RWPE2 (cell line): ENCODE data around the gene STK39.

Source experiments
- ATAC-seq: fragments of 200-7000 bp; cut with Tn5 transposase; 3 replicates; pipeline ENCODE4 v1.9.1; 2021; ENCODE audit warnings: low read depth
- DNase-seq: peaks from one replicate; pipeline ENCODE4 v3.0.0-alpha.2; 2020; ENCODE audit warnings: low spot score
- H3K27ac ChIP-seq: fragments of 450-650 bp; 2 replicates; pipeline ENCODE4 v1.5.1; 2017; ENCODE audit warnings: mild to moderate bottlenecking; ENCODE audit not compliant: poor library complexity, severe bottlenecking
- H3K27me3 ChIP-seq: fragments of 250-450 bp; sonication (Bioruptor Pico); 2 replicates; pipeline ENCODE4 v1.5.1; 2021; ENCODE audit warnings: mild to moderate bottlenecking, moderate library complexity; ENCODE audit not compliant: insufficient read depth, poor library complexity, severe bottlenecking
- H3K36me3 ChIP-seq: fragments of 250-450 bp; sonication (Bioruptor Pico); 2 replicates; pipeline ENCODE4 v1.5.1; 2020; ENCODE audit warnings: low read depth, mild to moderate bottlenecking, moderate library complexity
- H3K4me1 ChIP-seq: fragments of 250-450 bp; sonication (Bioruptor Pico); 2 replicates; pipeline ENCODE4 v1.5.1; 2021; ENCODE audit warnings: mild to moderate bottlenecking, moderate library complexity; ENCODE audit not compliant: insufficient read depth, poor library complexity, severe bottlenecking
- H3K4me3 ChIP-seq: fragments of 250-450 bp; sonication (Bioruptor Pico); 2 replicates; pipeline ENCODE4 v1.5.1; 2021; ENCODE audit warnings: mild to moderate bottlenecking, moderate library complexity; ENCODE audit not compliant: severe bottlenecking
- H3K9me3 ChIP-seq: fragments of 250-450 bp; sonication (Bioruptor Pico); 2 replicates; pipeline ENCODE4 v1.5.1; 2021; ENCODE audit warnings: mild to moderate bottlenecking, moderate library complexity; ENCODE audit not compliant: severe bottlenecking
- TF ChIP-seq, protein P1 (sequence below): fragments of 450-650 bp; IDR thresholded peaks from one replicate; pipeline ENCODE4 v1.5.1; 2017; ENCODE audit warnings: mild to moderate bottlenecking, moderate library complexity; ENCODE audit not compliant: poor library complexity, severe bottlenecking

STK39 gene

GRCh38 chr2:168114619-168115018 lies 132.8 kb downstream of the STK39 start:
- H3K4me1 ChIP-seq, result no peaks in the 10 kb centered on the region
- peaks cover 33% of the 10 kb centered on the region for H3K36me3 ChIP-seq
- H3K27ac ChIP-seq, result no peak overlapping the region
- no peak overlapping the region for H3K4me3 ChIP-seq
- H3K9me3 ChIP-seq, result no peaks in the 10 kb centered on the region
- TF ChIP-seq, protein P1, sequence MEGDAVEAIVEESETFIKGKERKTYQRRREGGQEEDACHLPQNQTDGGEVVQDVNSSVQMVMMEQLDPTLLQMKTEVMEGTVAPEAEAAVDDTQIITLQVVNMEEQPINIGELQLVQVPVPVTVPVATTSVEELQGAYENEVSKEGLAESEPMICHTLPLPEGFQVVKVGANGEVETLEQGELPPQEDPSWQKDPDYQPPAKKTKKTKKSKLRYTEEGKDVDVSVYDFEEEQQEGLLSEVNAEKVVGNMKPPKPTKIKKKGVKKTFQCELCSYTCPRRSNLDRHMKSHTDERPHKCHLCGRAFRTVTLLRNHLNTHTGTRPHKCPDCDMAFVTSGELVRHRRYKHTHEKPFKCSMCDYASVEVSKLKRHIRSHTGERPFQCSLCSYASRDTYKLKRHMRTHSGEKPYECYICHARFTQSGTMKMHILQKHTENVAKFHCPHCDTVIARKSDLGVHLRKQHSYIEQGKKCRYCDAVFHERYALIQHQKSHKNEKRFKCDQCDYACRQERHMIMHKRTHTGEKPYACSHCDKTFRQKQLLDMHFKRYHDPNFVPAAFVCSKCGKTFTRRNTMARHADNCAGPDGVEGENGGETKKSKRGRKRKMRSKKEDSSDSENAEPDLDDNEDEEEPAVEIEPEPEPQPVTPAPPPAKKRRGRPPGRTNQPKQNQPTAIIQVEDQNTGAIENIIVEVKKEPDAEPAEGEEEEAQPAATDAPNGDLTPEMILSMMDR, result no peak
- DNase-seq (no peak), ATAC-seq (no peak)
- no peaks in the 10 kb centered on the region for H3K27me3 ChIP-seq

DNA sequence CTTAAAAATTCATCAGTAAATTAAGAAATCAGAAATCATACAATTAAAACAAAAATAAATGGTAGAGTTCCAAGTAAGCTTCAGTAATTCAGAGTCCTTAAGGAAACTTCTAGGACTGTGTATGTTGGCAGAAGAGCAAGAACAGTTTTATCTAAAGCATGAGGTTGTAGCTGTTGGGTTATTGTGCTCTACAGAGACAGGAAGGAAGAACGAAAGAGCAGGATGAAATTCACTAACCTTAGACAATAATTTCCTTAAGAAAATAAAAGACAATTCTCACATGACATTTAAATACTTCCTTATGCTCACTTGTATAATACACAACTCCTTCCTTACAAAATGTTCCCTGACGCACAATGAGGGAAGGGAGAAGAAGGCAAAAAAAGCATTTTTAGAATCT lies 133.4 kb downstream of the STK39 start:
- no peak overlapping the region for H3K4me3 ChIP-seq
- no peak overlapping the region for H3K27ac ChIP-seq
- no peaks in the 10 kb centered on the region for H3K9me3 ChIP-seq
- no peaks in the 10 kb centered on the region for H3K27me3 ChIP-seq
- H3K4me1 ChIP-seq, result no peaks in the 10 kb centered on the region
- DNase-seq (no peak), ATAC-seq (no peak)
- H3K36me3 ChIP-seq, result peaks cover 33% of the 10 kb centered on the region
- TF ChIP-seq, protein P1, result no peak

DNA sequence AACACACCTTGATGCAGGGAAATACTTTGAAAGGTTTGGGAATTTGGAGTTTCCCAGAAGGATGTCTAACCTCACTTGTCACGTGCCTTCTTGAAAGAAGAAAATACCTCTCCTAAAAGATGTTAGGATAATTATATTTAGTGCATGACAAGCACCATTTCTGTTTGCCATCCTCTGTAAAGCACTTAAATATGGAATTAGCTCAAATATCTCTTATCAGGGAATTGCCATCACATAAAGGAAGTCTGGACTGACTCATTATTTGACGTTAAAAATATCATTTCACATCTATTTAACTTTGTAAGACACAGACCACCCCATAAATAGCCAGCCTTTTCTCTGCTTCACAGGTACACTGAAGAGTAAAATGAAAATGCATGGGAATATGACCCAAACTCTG lies 140.1 kb downstream of the STK39 start:
- Histone ChIP-seq H3K27ac (no peak overlapping the region), H3K4me1 (no peaks in the 10 kb centered on the region), H3K27me3 (no peaks in the 10 kb centered on the region), H3K36me3 (peaks cover 10% of the 10 kb centered on the region; the same call in 1 of the 2 replicates), H3K4me3 (no peak overlapping the region), H3K9me3 (no peaks in the 10 kb centered on the region)
- DNase-seq, result no peak
- ATAC-seq, result no peak
- TF ChIP-seq, protein P1, result no peak

- H3K4me3 ChIP-seq, result no peak overlapping the region
These were observed 142.2 kb downstream of the STK39 start for GRCh38 chr2:168105127-168105683.

DNA sequence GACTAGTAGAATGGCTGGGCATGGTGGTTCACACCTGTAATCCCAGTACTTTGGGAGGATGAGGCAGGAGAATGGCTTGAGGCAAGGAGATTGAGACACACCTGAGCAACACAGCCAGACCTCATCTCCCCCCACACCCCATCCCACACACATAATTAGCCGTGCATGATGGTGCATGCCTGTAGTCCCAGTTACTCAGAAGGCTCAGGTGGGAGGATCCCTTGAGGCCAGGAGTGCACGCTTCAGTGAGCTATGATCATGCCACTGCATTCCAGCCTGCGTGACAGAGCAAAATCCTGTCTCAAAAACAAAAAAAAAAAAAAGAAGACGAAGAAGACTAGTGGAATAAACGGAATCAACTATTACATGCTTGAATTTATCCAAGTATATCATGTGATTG lies 150.0 kb downstream of the STK39 start:
- Histone ChIP-seq H3K36me3 (peaks cover 8% of the 10 kb centered on the region; the same call in 1 of the 2 replicates), H3K4me1 (peaks cover 10% of the 10 kb centered on the region), H3K27me3 (no peaks in the 10 kb centered on the region), H3K9me3 (no peaks in the 10 kb centered on the region), H3K27ac (no peak overlapping the region), H3K4me3 (no peak overlapping the region)
- TF ChIP-seq, protein P1, result no peak
- DNase-seq (peak; percentile 76), ATAC-seq (peak; percentile 95)

More at GRCh38 chr2:168105127-168105683, 142.2 kb downstream of the STK39 start:
- Histone ChIP-seq H3K27me3 (no peaks in the 10 kb centered on the region), H3K4me1 (no peaks in the 10 kb centered on the region), H3K36me3 (peaks cover 3% of the 10 kb centered on the region; the same call in 1 of the 2 replicates), H3K27ac (no peak overlapping the region), H3K9me3 (no peaks in the 10 kb centered on the region)
- TF ChIP-seq, protein P1, result no peak
- ATAC-seq (no peak), DNase-seq (no peak)
